Lung (tissue), 12 donors: ENCODE data around the gene CELF2. TPM values are rescaled to one million over a fixed set of nuclear protein-coding genes. Genes with fewer than 3 reads are reported as not detected.

Experiments
- ATAC-seq: fragments of 200-7000 bp; cut with Tn5 transposase; one replicate; pipeline ENCODE4 v1.9.1; 2020; ENCODE audit warnings: moderate number of reproducible peaks; ENCODE audit not compliant: insufficient read depth, low FRiP score
- DNase-seq, 3 donors: peaks; one replicate each; pipeline ENCODE4 v3.0.0-alpha.2; 2013 to 2017
- H3K27ac ChIP-seq, 2 donors: one replicate each; pipeline ENCODE4 v1.5.1; 2013; ENCODE audit warnings: mild to moderate bottlenecking in 2 of 2, moderate library complexity in 2 of 2, control low read depth in 1 of 2, inconsistent platforms in 1 of 2, low read depth in 1 of 2, low read length in 1 of 2
- H3K27me3 ChIP-seq, 3 donors: one replicate each; pipeline ENCODE4 v1.5.1; 2013; ENCODE audit warnings: low read length in 2 of 3; ENCODE audit not compliant: control insufficient read depth in 3 of 3, insufficient read depth in 3 of 3
- H3K36me3 ChIP-seq, 4 donors: one replicate each; pipeline ENCODE4 v1.5.1; 2013; ENCODE audit warnings: low read length in 4 of 4, mild to moderate bottlenecking in 1 of 4, moderate library complexity in 1 of 4; ENCODE audit not compliant: control insufficient read depth in 4 of 4, insufficient read depth in 4 of 4
- H3K4me1 ChIP-seq, 5 donors: one replicate each; pipeline ENCODE4 v1.5.1; 2013; ENCODE audit warnings: low read length in 5 of 5, mild to moderate bottlenecking in 2 of 5, moderate library complexity in 1 of 5; ENCODE audit not compliant: control insufficient read depth in 5 of 5, insufficient read depth in 5 of 5
- H3K4me3 ChIP-seq: one replicate; pipeline ENCODE4 v1.5.1; 2013; ENCODE audit warnings: mild to moderate bottlenecking, control low read depth, moderate library complexity
- H3K9ac ChIP-seq, 2 donors: one replicate each; pipeline ENCODE4 v1.5.1; 2013; ENCODE audit warnings: low read length in 2 of 2, control low read depth in 1 of 2; ENCODE audit not compliant: insufficient read depth in 1 of 2
- H3K9me3 ChIP-seq, 4 donors: one replicate each; pipeline ENCODE4 v1.5.1; 2013; ENCODE audit warnings: low read length in 3 of 4, mild to moderate bottlenecking in 1 of 4, moderate library complexity in 1 of 4; ENCODE audit not compliant: control insufficient read depth in 4 of 4, insufficient read depth in 3 of 4
- WGBS, 2 donors: extraction: QIAGEN DNeasy Blood & Tissue Kit; methylation state at CpG; one replicate each; pipeline ENCODE4 v1.1.7; 2013; 5-methylcytosine and 5-hydroxymethylcytosine counted together
- polyA plus RNA-seq, 2 donors: library from polyadenylated mRNA; stranded (reverse); fragments of 200-250 nt; gene quantifications; one replicate each; pipeline ENCODE4 v1.2.1, GENCODE V29; 2013
- total RNA-seq, 2 donors: library from RNA; depleted of rRNA in 1 of 2; stranded (reverse); fragments of >200 nt in 1 of 2; gene quantifications; one replicate each; pipeline ENCODE4 v1.2.1, GENCODE V29; 2014 to 2021
- TF ChIP-seq, protein P1 (sequence below): IDR thresholded peaks from 2 replicates; pipeline ENCODE4 v1.5.1; 2012; ENCODE audit warnings: mild to moderate bottlenecking; ENCODE audit errors: control extremely low read depth, extremely low read depth
- donor health status: control.
- donor health status: control.
- donor health status: Bipolar disorder and iron deficiency.
- donor health status: healthy.
- donor health status: DM: yes; HTN: yes; CAD: no.

Gene CELF2
- total and polyA plus RNA-seq, 4 donors, result 13.6 to 115 (median 63.7) TPM

DNA sequence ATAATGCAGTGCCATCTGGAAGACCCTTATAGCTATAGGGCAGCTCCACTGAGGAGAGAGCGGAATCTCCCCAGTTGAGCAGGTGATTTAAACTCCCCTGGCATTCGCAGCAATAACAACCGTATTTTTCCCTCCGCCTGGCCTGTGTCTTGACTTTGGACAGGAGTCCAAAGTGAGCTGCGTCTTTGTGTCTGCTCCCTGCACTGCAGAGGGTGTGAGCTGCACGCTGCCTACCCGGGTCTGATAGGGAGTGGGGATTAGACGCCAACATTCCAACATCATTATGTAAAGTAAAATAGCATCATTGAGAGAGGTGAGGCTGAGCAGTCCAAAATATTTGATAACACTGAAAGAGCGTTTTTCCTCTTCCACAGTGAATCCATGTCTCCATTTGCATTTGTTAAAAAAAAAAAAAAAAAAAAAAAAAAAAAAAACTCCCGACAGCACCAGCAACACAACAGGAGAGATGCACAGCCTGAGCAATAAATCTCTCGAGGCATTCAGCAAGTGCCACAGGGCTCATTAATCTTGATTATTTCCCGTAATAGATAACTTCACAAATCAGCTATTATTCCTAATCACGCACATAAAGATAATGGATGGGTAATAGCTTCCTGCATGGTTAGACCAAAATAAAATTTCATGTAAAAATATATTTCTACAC is 68.6 kb downstream of the CELF2 start:
- DNase-seq (peak in 2 of 3 donors; percentile 32 to 43), ATAC-seq (no peak)
- Histone ChIP-seq H3K4me1 (peaks cover 0 to 25% (median 0%) of the 10 kb centered on the region in 5 donors), H3K9me3 (no peaks in the 10 kb centered on the region), H3K36me3 (no peaks in the 10 kb centered on the region), H3K27ac (peak overlapping the region; percentile 37 to 82), H3K9ac (no peak overlapping the region), H3K27me3 (no peaks in the 10 kb centered on the region), H3K4me3 (no peak overlapping the region)
- TF ChIP-seq, protein P1, sequence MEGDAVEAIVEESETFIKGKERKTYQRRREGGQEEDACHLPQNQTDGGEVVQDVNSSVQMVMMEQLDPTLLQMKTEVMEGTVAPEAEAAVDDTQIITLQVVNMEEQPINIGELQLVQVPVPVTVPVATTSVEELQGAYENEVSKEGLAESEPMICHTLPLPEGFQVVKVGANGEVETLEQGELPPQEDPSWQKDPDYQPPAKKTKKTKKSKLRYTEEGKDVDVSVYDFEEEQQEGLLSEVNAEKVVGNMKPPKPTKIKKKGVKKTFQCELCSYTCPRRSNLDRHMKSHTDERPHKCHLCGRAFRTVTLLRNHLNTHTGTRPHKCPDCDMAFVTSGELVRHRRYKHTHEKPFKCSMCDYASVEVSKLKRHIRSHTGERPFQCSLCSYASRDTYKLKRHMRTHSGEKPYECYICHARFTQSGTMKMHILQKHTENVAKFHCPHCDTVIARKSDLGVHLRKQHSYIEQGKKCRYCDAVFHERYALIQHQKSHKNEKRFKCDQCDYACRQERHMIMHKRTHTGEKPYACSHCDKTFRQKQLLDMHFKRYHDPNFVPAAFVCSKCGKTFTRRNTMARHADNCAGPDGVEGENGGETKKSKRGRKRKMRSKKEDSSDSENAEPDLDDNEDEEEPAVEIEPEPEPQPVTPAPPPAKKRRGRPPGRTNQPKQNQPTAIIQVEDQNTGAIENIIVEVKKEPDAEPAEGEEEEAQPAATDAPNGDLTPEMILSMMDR, result no peak
- WGBS, 2 donors, result 70 to 76% methylated on average over 13 of the region's 13 CpGs

DNA sequence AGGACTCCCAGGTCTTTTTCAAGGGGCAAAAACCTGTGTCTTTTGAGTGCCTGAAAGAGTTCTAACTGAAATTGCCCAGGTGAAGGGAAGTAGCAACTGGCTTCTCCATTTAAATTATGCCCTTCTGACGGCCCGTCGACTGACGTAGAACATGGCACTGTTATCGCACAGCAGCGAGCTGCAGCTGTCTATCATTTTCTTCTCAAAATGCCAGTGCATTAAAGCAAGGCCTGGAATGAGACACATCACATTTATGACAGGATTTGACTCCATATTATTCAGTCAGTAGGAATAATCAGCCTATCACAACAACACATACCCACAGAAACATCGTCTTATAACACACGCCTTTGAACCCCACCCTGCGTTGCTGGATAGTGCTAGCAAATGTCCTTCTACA is 69.7 kb downstream of the CELF2 start:
- Histone ChIP-seq H3K9me3 (no peaks in the 10 kb centered on the region), H3K4me3 (no peak overlapping the region), H3K4me1 (peaks cover 0 to 18% (median 0%) of the 10 kb centered on the region in 5 donors), H3K36me3 (no peaks in the 10 kb centered on the region), H3K9ac (no peak overlapping the region), H3K27me3 (no peaks in the 10 kb centered on the region), H3K27ac (peak overlapping the region in 1 of 2 donors; percentile 71)
- ATAC-seq (no peak), DNase-seq (no peak)
- 96% methylated on average over 9 of the region's 9 CpGs for WGBS, 2 donors
- TF ChIP-seq, protein P1, result no peak

DNA sequence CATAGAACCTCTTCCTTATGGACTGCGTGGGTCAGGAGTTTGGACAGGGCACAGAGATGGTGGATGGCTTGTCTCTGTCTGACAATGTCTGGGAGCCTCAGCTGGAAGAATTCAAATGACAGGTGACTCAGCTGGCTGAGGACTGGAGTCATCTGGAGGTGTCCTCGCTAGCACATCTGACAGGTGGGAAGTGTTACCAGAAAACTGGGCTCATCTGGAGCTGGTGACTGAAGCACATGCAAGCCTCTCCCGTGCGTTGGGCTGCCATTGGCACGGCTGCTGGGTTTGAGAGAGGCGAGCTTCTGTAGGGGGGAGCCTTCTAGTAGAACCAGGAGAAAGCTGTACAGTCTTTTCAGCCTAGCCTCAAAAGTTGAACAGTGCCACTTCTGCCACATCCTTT is 71.0 kb downstream of the CELF2 start:
- Histone ChIP-seq H3K9ac (no peak overlapping the region), H3K9me3 (no peaks in the 10 kb centered on the region), H3K4me3 (no peak overlapping the region), H3K4me1 (peaks cover 0 to 12% (median 0%) of the 10 kb centered on the region in 5 donors), H3K36me3 (no peaks in the 10 kb centered on the region), H3K27me3 (no peaks in the 10 kb centered on the region), H3K27ac (no peak overlapping the region)
- TF ChIP-seq, protein P1, result no peak
- DNase-seq (no peak), ATAC-seq (no peak)
- WGBS, 2 donors, result 88 to 90% methylated on average over 6 of the region's 6 CpGs

DNA sequence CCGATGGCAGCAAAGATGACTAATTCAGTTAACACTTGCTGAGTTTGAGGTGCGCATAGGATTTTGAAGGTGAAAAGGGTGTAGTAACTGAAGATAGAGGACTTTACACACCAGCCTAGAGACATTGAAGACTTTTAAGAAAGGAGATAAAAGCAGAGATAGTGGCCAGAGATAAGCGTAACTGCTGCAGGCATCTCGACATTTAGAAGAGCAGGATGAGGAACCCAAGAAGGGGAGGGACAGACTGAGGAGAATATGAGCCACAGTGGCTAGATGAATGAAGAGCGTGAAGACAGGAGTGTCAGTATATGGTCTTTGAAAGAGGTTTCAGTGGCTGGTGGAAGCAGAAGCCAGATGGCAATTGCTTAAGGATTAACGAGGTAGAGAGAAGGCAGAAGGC is 71.6 kb downstream of the CELF2 start:
- H3K27ac ChIP-seq, result no peak overlapping the region
- DNase-seq, result no peak
- no peak for ATAC-seq
- H3K4me1 ChIP-seq, result peaks cover 0 to 15% (median 0%) of the 10 kb centered on the region in 5 donors
- TF ChIP-seq, protein P1, result no peak
- H3K27me3 ChIP-seq, result no peaks in the 10 kb centered on the region
- H3K4me3 ChIP-seq, result no peak overlapping the region
- no peaks in the 10 kb centered on the region for H3K36me3 ChIP-seq
- no peaks in the 10 kb centered on the region for H3K9me3 ChIP-seq
- 85 to 88% methylated on average over 6 of the region's 6 CpGs for WGBS, 2 donors
- no peak overlapping the region for H3K9ac ChIP-seq
